MM.1S (cell line): ENCODE results near the gene ARMC8.

Source experiments
- CTCF ChIP-seq: fragments of 300-600 bp; sonication (generic); IDR thresholded peaks from 2 replicates; pipeline ENCODE4 v1.5.1; 2016; ENCODE audit warnings: antibody characterized with exemption, low read length, mixed read lengths
- EZH2 ChIP-seq: fragments of 300-600 bp; sonication (generic); optimal IDR thresholded peaks from 2 replicates; pipeline ENCODE3; 2017; ENCODE audit warnings: low read depth, mild to moderate bottlenecking, antibody characterized with exemption, low read length, mixed read lengths

GRCh38 chr3:138325990-138326389 lies 138.9 kb downstream of the ARMC8 start:
- TF ChIP-seq CTCF, result no peak
- TF ChIP-seq EZH2, result no peak
